Renal pelvis (tissue), 4 donors: ENCODE results near the gene GPR52. TPM values are rescaled to one million over a fixed set of nuclear protein-coding genes. Genes with fewer than 3 reads are reported as not detected.

Experiments
- DNase-seq: peaks from one replicate; pipeline ENCODE4 v3.0.0-alpha.2; 2013
- polyA plus RNA-seq, 3 donors: library from polyadenylated mRNA; unstranded; fragments of 120-200 nt; gene quantifications; one replicate each; pipeline ENCODE4 v1.2.1, GENCODE V29; 2013; ENCODE audit not compliant: insufficient read length in 3 of 3

The GPR52 gene
- polyA plus RNA-seq, 3 donors: not detected

DNA sequence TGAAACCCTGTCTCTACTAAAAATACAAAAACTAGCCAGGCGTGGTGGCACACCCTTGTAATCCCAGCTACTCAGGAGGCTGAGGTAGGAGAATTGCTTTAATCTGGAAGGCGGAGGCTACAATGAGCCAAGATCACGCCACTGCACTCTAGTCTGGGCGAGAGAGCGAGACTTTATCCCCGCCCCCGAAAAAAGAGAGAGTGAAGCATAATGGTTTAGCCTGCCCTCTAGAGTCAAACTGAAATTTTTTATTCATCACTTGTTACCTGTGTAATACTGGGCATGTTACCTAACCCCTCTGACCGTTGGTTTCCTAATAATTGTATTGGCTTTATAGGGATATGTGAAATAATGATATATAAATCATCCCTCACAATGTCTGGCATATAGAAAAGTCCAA is 18.8 kb downstream of the GPR52 start:
- DNase-seq: no peak

DNA sequence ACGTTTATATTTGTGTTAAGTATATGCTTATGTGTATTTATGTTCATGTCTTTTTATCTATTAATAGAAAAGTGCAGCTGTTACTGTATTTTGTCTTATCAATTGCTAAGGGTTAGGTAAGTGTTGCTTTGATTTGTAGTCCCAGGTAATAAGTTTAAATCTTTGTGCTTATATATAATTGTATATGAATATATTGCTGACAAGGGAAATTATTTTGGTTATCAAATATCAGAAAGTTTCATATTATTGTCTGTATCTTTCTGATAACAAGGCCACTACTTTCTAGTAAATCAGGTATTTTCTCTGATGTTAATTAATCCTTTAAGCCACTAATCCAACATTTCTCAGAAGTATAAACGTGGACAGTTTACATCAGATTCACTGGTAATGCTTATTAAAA is 21.3 kb downstream of the GPR52 start:
- no peak for DNase-seq

DNA sequence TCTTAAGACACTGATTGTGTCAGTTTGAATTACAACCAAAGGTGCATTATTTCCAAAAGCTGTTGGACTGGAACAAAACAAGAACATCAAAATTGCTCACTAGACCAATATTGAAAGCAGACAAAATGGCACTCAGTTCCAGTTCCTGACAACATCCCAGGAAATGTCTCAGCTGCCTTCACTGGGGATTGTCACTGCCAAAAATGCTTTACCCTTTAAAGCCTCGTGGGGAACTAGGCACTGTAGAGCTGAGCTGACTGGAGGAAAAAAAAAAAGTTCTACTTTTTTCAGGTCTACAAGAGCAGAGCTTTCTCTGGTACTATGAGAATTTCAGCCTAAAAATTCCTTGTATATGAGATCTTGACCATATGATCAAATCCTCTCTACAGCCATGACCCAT is 21.9 kb downstream of the GPR52 start:
- no peak for DNase-seq

DNA sequence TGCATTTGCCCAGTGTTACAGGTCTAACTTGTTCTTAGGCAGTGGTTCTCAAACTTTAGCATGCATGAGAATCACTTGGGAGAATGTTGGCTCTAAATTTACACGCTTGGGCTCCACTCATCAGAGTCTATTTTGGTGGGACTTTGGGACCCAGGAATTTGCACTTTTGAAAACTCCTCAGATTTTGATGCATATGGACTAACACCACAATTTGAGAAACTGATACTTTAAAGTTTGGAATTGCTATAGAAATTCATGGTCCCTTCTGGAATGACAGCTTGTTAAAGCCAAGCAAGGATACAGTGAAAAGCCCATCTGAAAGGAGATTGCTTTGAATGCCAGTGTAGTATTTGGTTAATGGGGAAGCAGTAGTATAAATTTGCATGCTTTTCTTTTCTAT is 31.5 kb downstream of the GPR52 start:
- no peak for DNase-seq

DNA sequence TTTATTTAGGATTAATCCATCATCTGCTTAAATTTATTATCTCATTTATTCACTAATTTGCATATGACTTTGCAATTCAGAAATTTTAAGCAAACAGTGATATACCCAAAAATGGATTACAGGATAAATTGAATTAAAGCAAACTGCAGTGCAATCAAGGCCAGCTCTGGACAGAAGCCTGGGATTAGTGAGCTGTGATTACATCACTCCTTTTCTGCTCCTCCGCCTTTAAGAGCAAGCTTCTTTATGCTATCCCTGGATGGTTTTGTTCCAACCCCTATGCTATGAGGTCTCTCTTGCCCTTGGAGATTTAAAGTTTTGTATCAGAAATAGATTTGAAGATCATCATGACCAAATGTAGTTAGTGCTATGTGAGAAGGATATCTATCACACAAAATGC is 32.6 kb downstream of the GPR52 start:
- DNase-seq: no peak

DNA sequence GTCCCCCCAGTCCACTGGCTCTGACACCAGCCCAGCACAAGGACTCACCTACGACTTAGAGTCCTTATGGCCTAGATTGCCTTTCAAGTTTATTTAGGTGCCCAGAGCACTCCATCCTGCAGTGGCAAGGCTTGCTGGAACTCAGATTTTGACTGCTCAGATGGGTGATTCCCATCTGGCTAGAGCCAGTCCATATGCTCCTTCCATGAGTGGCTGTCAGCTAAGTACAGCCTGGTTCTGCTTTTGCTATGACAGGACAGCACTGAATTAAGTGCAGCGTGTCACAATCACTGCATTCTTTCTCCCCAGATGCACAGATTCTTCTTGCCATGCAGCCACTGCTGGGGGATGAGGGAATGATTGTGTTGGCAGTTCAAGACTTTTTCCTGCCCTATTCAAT is 43.8 kb downstream of the GPR52 start:
- no peak for DNase-seq

DNA sequence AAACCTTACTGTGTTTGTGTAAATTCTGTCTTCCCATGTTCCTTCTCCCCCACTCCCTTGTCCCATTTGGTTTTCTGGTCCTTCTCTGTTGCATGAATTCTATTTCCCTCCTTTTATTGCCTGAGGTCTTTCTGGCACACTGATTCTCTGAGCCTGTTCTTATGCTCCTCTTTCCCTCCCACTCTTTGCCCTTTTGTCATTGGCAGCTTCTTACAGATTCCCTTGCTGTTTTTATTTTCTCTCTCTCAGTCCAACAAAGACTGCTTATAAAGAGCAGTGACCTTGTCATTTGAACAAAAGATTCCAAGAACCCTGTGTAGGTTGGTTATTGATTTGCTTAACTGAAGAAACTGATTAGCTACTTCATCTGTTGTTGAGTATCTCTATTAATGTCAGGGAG is 49.7 kb downstream of the GPR52 start:
- no peak for DNase-seq
